AG10803 (cell line): ENCODE measurements around the gene NSFL1C.

Experiments
- DNase-seq: peaks from one replicate; pipeline ENCODE4 v3.0.0; 2010; ENCODE audit warnings: low read depth
- H3K4me3 ChIP-seq: 2 replicates; pipeline ENCODE4 v1.5.1; 2011; ENCODE audit warnings: mild to moderate bottlenecking, low read length, control low read depth
- TF ChIP-seq, protein P1 (sequence below): conservative IDR thresholded peaks from 2 replicates; pipeline ENCODE4 v1.5.1; 2011; ENCODE audit warnings: mild to moderate bottlenecking, low read length, control low read depth, inconsistent platforms

Gene NSFL1C

DNA sequence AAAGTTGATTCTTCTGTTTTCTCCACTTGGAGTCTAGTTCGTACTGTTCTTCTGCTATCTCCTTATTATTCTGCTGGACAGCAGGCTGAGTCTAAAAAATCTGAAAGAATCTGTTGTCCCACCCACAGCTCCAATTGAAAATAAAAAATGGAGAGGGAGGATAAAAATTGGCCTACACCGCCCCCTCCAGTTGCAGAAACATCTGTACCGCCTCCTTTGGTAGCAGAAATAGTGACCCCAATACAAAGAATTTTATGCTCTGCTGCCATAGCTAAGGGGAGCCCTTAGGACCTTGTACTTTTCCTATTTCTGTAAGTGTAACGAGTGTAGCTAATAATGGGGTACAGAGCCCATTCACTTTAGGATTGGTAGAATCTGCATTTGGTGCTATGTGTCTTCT, 68.9 kb downstream of the NSFL1C start:
- no peak for DNase-seq
- H3K4me3 ChIP-seq: no peak overlapping the region
- TF ChIP-seq, protein P1, sequence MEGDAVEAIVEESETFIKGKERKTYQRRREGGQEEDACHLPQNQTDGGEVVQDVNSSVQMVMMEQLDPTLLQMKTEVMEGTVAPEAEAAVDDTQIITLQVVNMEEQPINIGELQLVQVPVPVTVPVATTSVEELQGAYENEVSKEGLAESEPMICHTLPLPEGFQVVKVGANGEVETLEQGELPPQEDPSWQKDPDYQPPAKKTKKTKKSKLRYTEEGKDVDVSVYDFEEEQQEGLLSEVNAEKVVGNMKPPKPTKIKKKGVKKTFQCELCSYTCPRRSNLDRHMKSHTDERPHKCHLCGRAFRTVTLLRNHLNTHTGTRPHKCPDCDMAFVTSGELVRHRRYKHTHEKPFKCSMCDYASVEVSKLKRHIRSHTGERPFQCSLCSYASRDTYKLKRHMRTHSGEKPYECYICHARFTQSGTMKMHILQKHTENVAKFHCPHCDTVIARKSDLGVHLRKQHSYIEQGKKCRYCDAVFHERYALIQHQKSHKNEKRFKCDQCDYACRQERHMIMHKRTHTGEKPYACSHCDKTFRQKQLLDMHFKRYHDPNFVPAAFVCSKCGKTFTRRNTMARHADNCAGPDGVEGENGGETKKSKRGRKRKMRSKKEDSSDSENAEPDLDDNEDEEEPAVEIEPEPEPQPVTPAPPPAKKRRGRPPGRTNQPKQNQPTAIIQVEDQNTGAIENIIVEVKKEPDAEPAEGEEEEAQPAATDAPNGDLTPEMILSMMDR: peak; percentile 20; the same call in 1 of the 2 replicates

DNA sequence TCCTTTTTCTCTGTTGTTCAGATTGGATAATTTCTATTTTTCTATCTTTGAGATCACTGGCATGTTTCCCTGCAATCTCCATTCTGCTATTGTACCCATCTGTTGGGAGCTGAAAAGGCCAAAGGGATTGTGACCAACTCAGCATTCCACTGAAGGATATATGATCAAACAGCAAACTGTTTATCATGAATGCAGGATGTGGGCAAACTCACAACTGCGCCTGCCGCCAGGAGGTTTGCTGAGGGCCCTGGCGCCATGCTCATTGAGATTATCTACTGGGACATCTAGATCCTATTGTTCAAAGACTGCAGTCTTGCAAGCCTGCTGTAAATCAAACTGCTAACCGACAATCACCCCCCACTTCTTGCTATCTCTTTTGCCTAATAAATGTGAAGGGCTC, 69.9 kb downstream of the NSFL1C start:
- DNase-seq: no peak
- no peak overlapping the region for H3K4me3 ChIP-seq

GRCh38 chr20:1396264-1396663, 70.4 kb downstream of the NSFL1C start:
- DNase-seq: no peak
- TF ChIP-seq, protein P1: no peak
- H3K4me3 ChIP-seq: no peak overlapping the region

More for the DNA sequence above, 69.9 kb downstream of the NSFL1C start:
- TF ChIP-seq, protein P1: no peak

- no peak overlapping the region for H3K4me3 ChIP-seq
- TF ChIP-seq, protein P1: no peak
- no peak for DNase-seq
These were observed 72.0 kb downstream of the NSFL1C start for GRCh38 chr20:1394686-1395085.

- no peak for DNase-seq
- peak overlapping the region; percentile 79 for H3K4me3 ChIP-seq
- TF ChIP-seq, protein P1: no peak
These were observed 73.2 kb downstream of the NSFL1C start for GRCh38 chr20:1393507-1393882.

DNA sequence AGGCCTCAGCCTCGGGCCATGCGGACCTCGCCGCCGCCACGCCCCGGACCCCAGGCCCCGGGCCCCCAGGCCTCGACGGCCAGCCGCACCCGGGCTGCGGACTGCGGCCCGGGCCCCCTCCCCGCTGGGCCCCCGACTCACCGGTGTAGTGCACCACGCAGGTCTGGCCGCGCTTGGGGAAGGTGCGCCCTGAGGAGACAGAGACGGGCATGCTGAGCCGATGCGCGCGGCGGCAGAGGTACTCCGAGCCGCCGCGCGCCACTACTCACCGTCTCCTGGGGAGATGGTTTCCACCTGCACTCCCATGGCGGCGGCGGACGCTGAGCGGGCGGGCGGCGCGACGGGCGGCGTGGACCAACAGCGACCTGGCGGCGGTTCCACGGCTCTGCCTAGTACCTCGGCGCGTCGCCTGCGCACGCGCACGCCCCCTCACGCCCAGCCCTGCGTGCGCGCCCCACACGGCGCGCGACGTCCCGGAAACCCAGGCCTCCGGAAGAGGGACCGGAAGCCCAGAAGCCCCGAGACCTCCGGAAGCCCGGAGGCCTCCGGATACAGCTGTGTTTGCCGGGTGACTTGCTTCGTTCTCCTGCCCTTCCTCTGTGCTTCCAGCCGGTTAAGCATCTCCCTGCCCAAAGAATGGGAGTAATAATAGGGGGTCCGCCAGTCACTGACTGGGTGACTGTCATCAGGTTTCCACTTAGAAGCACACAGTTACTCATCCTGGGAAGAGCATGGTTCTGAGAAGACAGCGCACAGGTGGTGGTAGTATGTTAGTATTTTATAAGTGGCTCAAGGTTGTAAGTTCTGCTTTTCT, 73.7 kb downstream of the NSFL1C start, which contains the start of gene FKBP1A:
Gene FKBP1A (minus strand): TSS at position 362 of the 814 bp plus-strand sequence. CDS start 56 bp downstream, at position 306.
- TF ChIP-seq, protein P1: no peak
- H3K4me3 ChIP-seq: peak within 1 kb of the TSS; percentile 88
- DNase-seq: peak; percentile 88

DNA sequence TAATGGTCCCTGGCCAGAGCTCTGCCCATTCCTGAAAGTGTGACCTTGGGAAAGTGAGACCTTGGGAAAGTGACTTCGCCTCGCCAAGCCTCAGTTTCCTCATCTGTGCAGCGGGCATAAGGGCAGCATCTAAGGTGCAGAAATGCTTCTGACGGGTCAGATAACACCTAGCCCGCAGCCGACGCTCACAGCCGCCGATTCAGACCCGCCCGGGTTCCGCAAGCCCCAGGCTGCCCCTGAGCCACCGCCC, 74.3 kb downstream of the NSFL1C start:
- TF ChIP-seq, protein P1: no peak
- peak overlapping the region; percentile 88 for H3K4me3 ChIP-seq
- no peak for DNase-seq
